PC-9 (cell line): ENCODE measurements around the gene GALNT11.

Experiments used
- CTCF ChIP-seq: fragments of 200-600 bp; sonication (generic); conservative IDR thresholded peaks from 2 replicates; pipeline ENCODE4 v1.6.1; 2017; ENCODE audit warnings: mixed run types, antibody characterized with exemption, mild to moderate bottlenecking, moderate library complexity
- EZH2 ChIP-seq: fragments of 200-600 bp; sonication (generic); IDR thresholded peaks from 2 replicates; pipeline ENCODE4 v1.8.0; 2017; ENCODE audit warnings: antibody characterized with exemption, low read depth

- TF ChIP-seq EZH2 (no peak), CTCF (no peak)
Observed at GRCh38 chr7:152117356-152117755, 91.9 kb downstream of the GALNT11 start.
